ENCODE measurements around the gene MED10. TPM values are rescaled to one million over a fixed set of nuclear protein-coding genes. Genes with fewer than 3 reads are reported as not detected.

MED10 gene
- total and polyA plus RNA-seq, 2 experiments from 2014 or later, result 15.8 to 63.9 TPM

DNA sequence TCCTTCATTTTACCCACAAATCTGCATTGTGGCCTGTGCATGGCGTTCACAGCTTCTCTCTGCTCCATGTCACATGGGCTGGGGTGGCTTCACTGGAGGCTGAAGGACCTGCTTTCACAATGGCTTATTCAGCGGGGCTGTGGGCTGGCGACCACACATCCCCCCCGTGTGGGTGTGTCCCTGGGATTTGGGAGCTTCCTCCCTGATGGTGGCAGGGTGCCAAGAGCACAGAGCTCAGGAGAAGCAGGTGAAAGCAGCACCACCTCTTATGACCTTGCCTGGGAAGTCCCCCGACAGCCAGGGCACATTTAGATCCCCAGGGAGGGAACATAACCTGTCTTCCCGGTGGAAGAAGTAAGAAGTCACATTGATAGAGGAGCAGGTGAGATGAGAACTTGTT is 5.0 kb upstream of the MED10 start:
- no peaks in the 10 kb centered on the region for H3K36me3 ChIP-seq
- DNase-seq (ENCODE audit: low read depth in 1 of 2, low spot score in 1 of 2), result no peak
- no peak for TF ChIP-seq CTCF (IDR thresholded peaks at IDR 0.05; ENCODE audit: low read depth, low read length)
- no peaks in the 10 kb centered on the region for H3K4me1 ChIP-seq (ENCODE audit: low read depth)
- no peaks in the 10 kb centered on the region for H3K9me3 ChIP-seq (ENCODE audit: low read depth)
- H3K27me3 ChIP-seq, result no peaks in the 10 kb centered on the region
- H3K27ac ChIP-seq, result no peak overlapping the region
- no peak overlapping the region for H3K4me3 ChIP-seq

GRCh38 chr5:6379246-6379645 is 899 bp upstream of the MED10 start:
- DNase-seq (ENCODE audit: low read depth in 1 of 2, low spot score in 1 of 2), result no peak
- Histone ChIP-seq H3K27me3 (no peaks in the 10 kb centered on the region), H3K36me3 (peaks cover 9% of the 10 kb centered on the region), H3K4me3 (peak overlapping the region; percentile 78), H3K9me3 (ENCODE audit: low read depth) (no peaks in the 10 kb centered on the region), H3K27ac (no peak overlapping the region), H3K4me1 (ENCODE audit: low read depth) (peaks cover 7% of the 10 kb centered on the region)
- no peak for TF ChIP-seq CTCF (IDR thresholded peaks at IDR 0.05; ENCODE audit: low read depth, low read length)

DNA sequence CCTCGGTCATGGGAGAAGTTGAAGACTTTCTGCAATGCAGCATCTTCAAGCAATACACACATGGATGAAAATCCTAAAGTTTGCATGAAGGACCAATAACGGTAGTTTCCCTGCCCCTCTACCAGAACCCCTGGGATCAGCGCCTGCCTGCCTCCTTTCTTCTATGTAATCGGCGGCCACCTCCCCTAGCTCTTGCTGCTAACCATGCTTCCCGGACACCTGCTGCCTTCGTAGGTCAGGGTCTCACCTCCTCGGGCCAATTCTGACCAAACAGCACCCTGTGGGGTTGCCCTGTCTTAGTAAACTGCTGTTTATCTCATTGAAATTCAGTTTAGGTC is 388 bp upstream of the MED10 start:
- no peaks in the 10 kb centered on the region for H3K27me3 ChIP-seq
- H3K27ac ChIP-seq, result no peak overlapping the region
- DNase-seq (ENCODE audit: low read depth in 1 of 2, low spot score in 1 of 2), result no peak
- H3K4me3 ChIP-seq, result peak overlapping the region; percentile 78
- H3K4me1 ChIP-seq (ENCODE audit: low read depth), result peaks cover 7% of the 10 kb centered on the region
- H3K36me3 ChIP-seq, result peaks cover 14% of the 10 kb centered on the region
- H3K9me3 ChIP-seq (ENCODE audit: low read depth), result no peaks in the 10 kb centered on the region
- TF ChIP-seq CTCF (IDR thresholded peaks at IDR 0.05; ENCODE audit: low read depth, low read length), result no peak

DNA sequence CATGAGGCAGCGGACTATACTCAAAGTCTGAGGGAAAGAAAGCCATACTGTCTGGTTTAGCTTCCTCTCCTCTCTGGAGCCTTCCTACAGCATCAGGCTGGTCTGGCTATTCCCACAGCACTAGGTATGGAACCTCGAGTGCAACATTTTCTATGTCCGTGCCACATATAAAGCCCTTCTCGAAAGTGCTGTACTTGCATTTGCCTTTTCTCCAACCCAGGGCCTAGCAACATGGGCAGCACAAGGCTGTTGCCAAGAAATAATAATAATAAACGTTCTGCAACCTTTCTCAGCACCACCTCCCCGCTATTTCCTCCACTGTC is 804 bp downstream of the MED10 start:
- H3K4me1 ChIP-seq (ENCODE audit: low read depth), result peaks cover 7% of the 10 kb centered on the region
- peak overlapping the region; percentile 68 for H3K27ac ChIP-seq
- no peaks in the 10 kb centered on the region for H3K27me3 ChIP-seq
- TF ChIP-seq CTCF (IDR thresholded peaks at IDR 0.05; ENCODE audit: low read depth, low read length), result no peak
- no peaks in the 10 kb centered on the region for H3K9me3 ChIP-seq (ENCODE audit: low read depth)
- H3K36me3 ChIP-seq, result peaks cover 26% of the 10 kb centered on the region
- DNase-seq (ENCODE audit: low read depth in 1 of 2, low spot score in 1 of 2), result peak in 1 of 2 donors; percentile 3
- H3K4me3 ChIP-seq, result peak overlapping the region; percentile 78

- H3K9me3 ChIP-seq (ENCODE audit: low read depth), result no peaks in the 10 kb centered on the region
- H3K36me3 ChIP-seq, result peaks cover 31% of the 10 kb centered on the region
- H3K27me3 ChIP-seq, result no peaks in the 10 kb centered on the region
- H3K4me1 ChIP-seq (ENCODE audit: low read depth), result peaks cover 7% of the 10 kb centered on the region
- DNase-seq (ENCODE audit: low read depth in 1 of 2, low spot score in 1 of 2), result peak in 1 of 2 donors; percentile 19
- H3K27ac ChIP-seq, result peak overlapping the region; percentile 68
- H3K4me3 ChIP-seq, result peak overlapping the region; percentile 78
- no peak for TF ChIP-seq CTCF (IDR thresholded peaks at IDR 0.05; ENCODE audit: low read depth, low read length)
Observed at GRCh38 chr5:6376974-6377520, 1.3 kb downstream of the MED10 start.

Measured in cardiac muscle cell (in vitro differentiated cells and primary cell).